ENCODE results near the gene BEST2. TPM values are rescaled to one million over a fixed set of nuclear protein-coding genes. Genes with fewer than 3 reads are reported as not detected.
"Not testable (repeated sequence)": the region's sequence is repeated elsewhere in the genome, so short reads cannot be mapped to it uniquely, and the experiment has no call there.

Gene BEST2
- total RNA-seq, 1 experiment from 2014 or later: 0.70 TPM

GRCh38 chr19:12706332-12706718 is 45.3 kb upstream of the BEST2 start:
- CTCF ChIA-PET: no interaction called here
- intact Hi-C loops (cut with micrococcal nuclease): no loop called here
- TF ChIP-seq CTCF (IDR thresholded peaks at IDR 0.05; ENCODE audit: unreplicated experiment): no peak
- H3K4me1 Mint-ChIP-seq (ENCODE audit: insufficient read depth, unreplicated experiment): no peaks in the 10 kb centered on the region
- POLR2A ChIA-PET: interaction anchor here (3.1 kb wide), 1 partner anchor 9 kb away, joined by 13 read pairs; the partner anchor contains the start of gene FBXW9
- no peak overlapping the region for H3K4me3 Mint-ChIP-seq (ENCODE audit: unreplicated experiment)
- H3K36me3 Mint-ChIP-seq (ENCODE audit: insufficient read depth, unreplicated experiment): peaks cover 96% of the 10 kb centered on the region
- no peaks in the 10 kb centered on the region for H3K27me3 Mint-ChIP-seq (ENCODE audit: insufficient read depth, unreplicated experiment)
- no peak for DNase-seq (ENCODE audit: unreplicated experiment)
- H3K9me3 Mint-ChIP-seq (ENCODE audit: unreplicated experiment): no peaks in the 10 kb centered on the region
- H3K27ac Mint-ChIP-seq (ENCODE audit: low read depth, unreplicated experiment): no peak overlapping the region
- BruUV-seq (replicated peaks): no TSS peak

GRCh38 chr19:12708641-12709040 is 43.0 kb upstream of the BEST2 start:
- TF ChIP-seq CTCF (IDR thresholded peaks at IDR 0.05; ENCODE audit: unreplicated experiment): no peak
- Mint-ChIP-seq H3K27ac (ENCODE audit: low read depth, unreplicated experiment) (no peak overlapping the region), H3K4me3 (ENCODE audit: unreplicated experiment) (no peak overlapping the region), H3K4me1 (ENCODE audit: insufficient read depth, unreplicated experiment) (no peaks in the 10 kb centered on the region), H3K36me3 (ENCODE audit: insufficient read depth, unreplicated experiment) (peaks cover 97% of the 10 kb centered on the region), H3K9me3 (ENCODE audit: unreplicated experiment) (no peaks in the 10 kb centered on the region), H3K27me3 (ENCODE audit: insufficient read depth, unreplicated experiment) (no peaks in the 10 kb centered on the region)
- CTCF ChIA-PET: interaction anchor here (0.6 to 1.3 kb wide), 2 partner anchors 139 to 141 kb away, joined by 3 to 5 read pairs; no protein-coding TSS in a partner anchor
- intact Hi-C loops (cut with micrococcal nuclease): no loop called here
- POLR2A ChIA-PET: interaction anchor here (0.7 to 3.1 kb wide), 2 partner anchors 12 kb away, joined by 3 to 13 read pairs; partner anchors contain the start of gene FBXW9
- DNase-seq (ENCODE audit: unreplicated experiment): no peak
- BruUV-seq (replicated peaks): no TSS peak

- intact Hi-C loops (cut with micrococcal nuclease): no loop called here
- H3K27ac Mint-ChIP-seq (ENCODE audit: low read depth, unreplicated experiment): no peak overlapping the region
- CTCF ChIA-PET: interaction anchor here (1.0 to 2.1 kb wide), 6 partner anchors 23 to 140 kb away, joined by 3 to 8 read pairs (median 5); partner anchors contain the start of gene TRIR
- DNase-seq (ENCODE audit: unreplicated experiment): no peak
- no TSS peak for BruUV-seq (replicated peaks)
- H3K9me3 Mint-ChIP-seq (ENCODE audit: unreplicated experiment): no peaks in the 10 kb centered on the region
- no peak for TF ChIP-seq CTCF (IDR thresholded peaks at IDR 0.05; ENCODE audit: unreplicated experiment)
- H3K36me3 Mint-ChIP-seq (ENCODE audit: insufficient read depth, unreplicated experiment): peaks cover 97% of the 10 kb centered on the region
- H3K4me3 Mint-ChIP-seq (ENCODE audit: unreplicated experiment): no peak overlapping the region
- no peaks in the 10 kb centered on the region for H3K27me3 Mint-ChIP-seq (ENCODE audit: insufficient read depth, unreplicated experiment)
- H3K4me1 Mint-ChIP-seq (ENCODE audit: insufficient read depth, unreplicated experiment): no peaks in the 10 kb centered on the region
- POLR2A ChIA-PET: no interaction called here
Measured at GRCh38 chr19:12711187-12711586, 40.4 kb upstream of the BEST2 start.

- CTCF ChIA-PET: interaction anchor here (0.6 to 2.1 kb wide), 3 partner anchors 22 to 1818 kb away, joined by 3 to 6 read pairs (median 5); partner anchors contain the start of gene TRIR
- H3K4me3 Mint-ChIP-seq (ENCODE audit: unreplicated experiment); H3K27ac Mint-ChIP-seq (ENCODE audit: low read depth, unreplicated experiment); H3K4me1 Mint-ChIP-seq (ENCODE audit: insufficient read depth, unreplicated experiment); intact Hi-C loops (cut with micrococcal nuclease); DNase-seq (ENCODE audit: unreplicated experiment); BruUV-seq (replicated peaks); H3K9me3 Mint-ChIP-seq (ENCODE audit: unreplicated experiment); H3K27me3 Mint-ChIP-seq (ENCODE audit: insufficient read depth, unreplicated experiment); POLR2A ChIA-PET: not testable (repeated sequence)
- H3K36me3 Mint-ChIP-seq (ENCODE audit: insufficient read depth, unreplicated experiment): peaks cover 96% of the 10 kb centered on the region
- TF ChIP-seq CTCF (IDR thresholded peaks at IDR 0.05; ENCODE audit: unreplicated experiment): peak; percentile 32
Measured at GRCh38 chr19:12712077-12712476, 39.5 kb upstream of the BEST2 start.

- BruUV-seq (replicated peaks); intact Hi-C loops (cut with micrococcal nuclease); H3K27ac Mint-ChIP-seq (ENCODE audit: low read depth, unreplicated experiment); H3K27me3 Mint-ChIP-seq (ENCODE audit: insufficient read depth, unreplicated experiment); H3K4me1 Mint-ChIP-seq (ENCODE audit: insufficient read depth, unreplicated experiment); H3K9me3 Mint-ChIP-seq (ENCODE audit: unreplicated experiment); DNase-seq (ENCODE audit: unreplicated experiment); H3K4me3 Mint-ChIP-seq (ENCODE audit: unreplicated experiment): not testable (repeated sequence)
- POLR2A ChIA-PET: interaction anchor here (1.1 kb wide), 1 partner anchor 16 kb away, joined by 4 read pairs; no protein-coding TSS in a partner anchor
- H3K36me3 Mint-ChIP-seq (ENCODE audit: insufficient read depth, unreplicated experiment): peaks cover 96% of the 10 kb centered on the region
- CTCF ChIA-PET: interaction anchor here (0.7 to 1.4 kb wide), 6 partner anchors 14 to 83 kb away, joined by 3 to 4 read pairs (median 3); no protein-coding TSS in a partner anchor
Measured at GRCh38 chr19:12713304-12713703, 38.3 kb upstream of the BEST2 start.
